K562 (cell line): ENCODE data around the gene GPR68. TPM values are rescaled to one million over a fixed set of nuclear protein-coding genes. Genes with fewer than 3 reads are reported as not detected.
A peak's percentile ranks its signal among the peaks of the same experiment; 100 is the strongest.

ENCODE experiments used
- HNRNPL ChIP-seq: fragments of 200-400 bp; formaldehyde crosslinking; IDR thresholded peaks from 2 replicates; pipeline ENCODE4 v1.6.1; 2017; ENCODE audit warnings: low read depth, mild to moderate bottlenecking, low read length
- SNRNP70 ChIP-seq: fragments of 200-400 bp; formaldehyde crosslinking; optimal IDR thresholded peaks from 2 replicates; pipeline ENCODE3; 2017; ENCODE audit warnings: low read depth, low read length
- SPI1 ChIP-seq: IDR thresholded peaks from 2 replicates; pipeline ENCODE4 v1.6.1; 2011; ENCODE audit warnings: low read depth, low read length, control low read depth, borderline replicate concordance
- ZNF174 ChIP-seq: fragments of 250-450 bp; sonication (Bioruptor Pico); IDR thresholded peaks from 2 replicates; pipeline ENCODE4 v1.4.0; 2020; ENCODE audit warnings: mild to moderate bottlenecking
- ZNF561 ChIP-seq: fragments of 450-650 bp; formaldehyde crosslinking; conservative IDR thresholded peaks from 2 replicates; pipeline ENCODE4 v1.4.0; 2020; ENCODE audit warnings: mild to moderate bottlenecking, moderate library complexity
- polyA plus RNA-seq, 8 experiments: library from polyadenylated mRNA; depleted of rRNA in 4 of 8; stranded (reverse) in 5 of 8; unstranded in 3 of 8; fragments of >200 nt; fragmentation: Nextera tagmentation in 2 of 8; fragmentation: Illumina TruSeq in 1 of 8; extraction: Ambion mirVana in 2 of 8; extraction: Trizol in 1 of 8; gene quantifications; 2 replicates each; pipeline versions ENCODE4 v1.2.1 to v1.2.3, GENCODE V29; 2011 to 2014; ENCODE audit warnings: inconsistent platforms in 1 of 8, missing spikeins in 1 of 8
- total RNA-seq, 7 experiments: library from RNA; depleted of rRNA in 6 of 7; stranded (reverse); fragments of >200 nt in 6 of 7; fragmentation: Illumina TruSeq in 2 of 7; extraction: Trizol in 2 of 7; gene quantifications; 2 replicates each; pipeline versions ENCODE4 v1.2.1 to v1.2.3, GENCODE V29; 2011 to 2021; ENCODE audit warnings: low replicate concordance in 1 of 7
- TF ChIP-seq, protein P1 (sequence below): fragments of 450-650 bp; IDR thresholded peaks from 2 replicates; pipeline ENCODE4 v1.6.1; 2016; ENCODE audit warnings: mild to moderate bottlenecking, moderate library complexity
- TF ChIP-seq, protein P2 (sequence below): sonication (generic); formaldehyde crosslinking; IDR thresholded peaks from 2 replicates; pipeline ENCODE4 v1.8.1; 2023; ENCODE audit warnings: mild to moderate bottlenecking, missing genetic modification reagents, moderate library complexity
- TF ChIP-seq, protein P3 (sequence below): sonication (generic); formaldehyde crosslinking; IDR thresholded peaks from 2 replicates; pipeline ENCODE4 v1.8.1; 2023; ENCODE audit warnings: mild to moderate bottlenecking, missing genetic modification reagents
- TF ChIP-seq, protein P4 (sequence below): fragments of 250-450 bp; sonication (Bioruptor Pico); IDR thresholded peaks from 2 replicates; pipeline ENCODE4 v1.8.0; 2021; ENCODE audit warnings: borderline replicate concordance, mild to moderate bottlenecking, moderate library complexity; ENCODE audit not compliant: poor library complexity, severe bottlenecking
- TF ChIP-seq, protein P5 (sequence below): fragments of 250-450 bp; sonication (Bioruptor Pico); IDR thresholded peaks from 2 replicates; pipeline ENCODE4 v1.6.1; 2021; ENCODE audit warnings: mild to moderate bottlenecking

The GPR68 gene
- total and polyA plus RNA-seq, 9 of the 15 experiments (the other 6 are each of a cell fraction or from before 2014, with no cell fraction given) = 0.41 to 9.4 (median 3.7) TPM

DNA sequence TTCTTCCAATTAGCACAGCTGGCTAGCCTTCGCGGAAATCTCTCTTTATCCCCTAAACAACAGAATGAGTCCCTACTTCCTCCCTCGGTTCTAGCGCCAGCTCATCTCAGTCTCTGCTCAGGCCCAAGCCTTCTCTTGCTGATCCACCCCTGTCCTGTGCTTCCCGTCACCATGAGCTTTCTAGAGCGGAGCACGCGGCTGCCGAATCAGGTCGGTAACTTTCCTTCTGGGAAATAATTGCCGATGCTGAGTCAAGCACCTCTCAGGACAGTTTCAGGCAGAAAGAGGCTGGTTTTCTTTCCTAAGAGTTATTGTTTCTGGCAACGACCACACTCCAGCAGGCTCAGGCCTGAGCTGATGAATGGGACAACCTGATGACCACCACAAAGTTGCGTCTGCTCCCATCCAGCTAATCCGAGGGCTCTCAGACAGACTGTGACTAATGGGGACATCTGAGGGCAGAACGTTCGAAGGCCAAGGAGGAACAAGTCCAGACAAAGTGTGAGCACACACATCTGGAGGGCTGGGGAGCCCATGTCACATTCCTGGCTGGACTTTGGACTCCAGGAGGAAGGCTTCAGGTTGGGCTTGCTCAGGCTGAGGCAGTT lies 13.6 kb upstream of the GPR68 start (continued):
- TF ChIP-seq, protein P1, sequence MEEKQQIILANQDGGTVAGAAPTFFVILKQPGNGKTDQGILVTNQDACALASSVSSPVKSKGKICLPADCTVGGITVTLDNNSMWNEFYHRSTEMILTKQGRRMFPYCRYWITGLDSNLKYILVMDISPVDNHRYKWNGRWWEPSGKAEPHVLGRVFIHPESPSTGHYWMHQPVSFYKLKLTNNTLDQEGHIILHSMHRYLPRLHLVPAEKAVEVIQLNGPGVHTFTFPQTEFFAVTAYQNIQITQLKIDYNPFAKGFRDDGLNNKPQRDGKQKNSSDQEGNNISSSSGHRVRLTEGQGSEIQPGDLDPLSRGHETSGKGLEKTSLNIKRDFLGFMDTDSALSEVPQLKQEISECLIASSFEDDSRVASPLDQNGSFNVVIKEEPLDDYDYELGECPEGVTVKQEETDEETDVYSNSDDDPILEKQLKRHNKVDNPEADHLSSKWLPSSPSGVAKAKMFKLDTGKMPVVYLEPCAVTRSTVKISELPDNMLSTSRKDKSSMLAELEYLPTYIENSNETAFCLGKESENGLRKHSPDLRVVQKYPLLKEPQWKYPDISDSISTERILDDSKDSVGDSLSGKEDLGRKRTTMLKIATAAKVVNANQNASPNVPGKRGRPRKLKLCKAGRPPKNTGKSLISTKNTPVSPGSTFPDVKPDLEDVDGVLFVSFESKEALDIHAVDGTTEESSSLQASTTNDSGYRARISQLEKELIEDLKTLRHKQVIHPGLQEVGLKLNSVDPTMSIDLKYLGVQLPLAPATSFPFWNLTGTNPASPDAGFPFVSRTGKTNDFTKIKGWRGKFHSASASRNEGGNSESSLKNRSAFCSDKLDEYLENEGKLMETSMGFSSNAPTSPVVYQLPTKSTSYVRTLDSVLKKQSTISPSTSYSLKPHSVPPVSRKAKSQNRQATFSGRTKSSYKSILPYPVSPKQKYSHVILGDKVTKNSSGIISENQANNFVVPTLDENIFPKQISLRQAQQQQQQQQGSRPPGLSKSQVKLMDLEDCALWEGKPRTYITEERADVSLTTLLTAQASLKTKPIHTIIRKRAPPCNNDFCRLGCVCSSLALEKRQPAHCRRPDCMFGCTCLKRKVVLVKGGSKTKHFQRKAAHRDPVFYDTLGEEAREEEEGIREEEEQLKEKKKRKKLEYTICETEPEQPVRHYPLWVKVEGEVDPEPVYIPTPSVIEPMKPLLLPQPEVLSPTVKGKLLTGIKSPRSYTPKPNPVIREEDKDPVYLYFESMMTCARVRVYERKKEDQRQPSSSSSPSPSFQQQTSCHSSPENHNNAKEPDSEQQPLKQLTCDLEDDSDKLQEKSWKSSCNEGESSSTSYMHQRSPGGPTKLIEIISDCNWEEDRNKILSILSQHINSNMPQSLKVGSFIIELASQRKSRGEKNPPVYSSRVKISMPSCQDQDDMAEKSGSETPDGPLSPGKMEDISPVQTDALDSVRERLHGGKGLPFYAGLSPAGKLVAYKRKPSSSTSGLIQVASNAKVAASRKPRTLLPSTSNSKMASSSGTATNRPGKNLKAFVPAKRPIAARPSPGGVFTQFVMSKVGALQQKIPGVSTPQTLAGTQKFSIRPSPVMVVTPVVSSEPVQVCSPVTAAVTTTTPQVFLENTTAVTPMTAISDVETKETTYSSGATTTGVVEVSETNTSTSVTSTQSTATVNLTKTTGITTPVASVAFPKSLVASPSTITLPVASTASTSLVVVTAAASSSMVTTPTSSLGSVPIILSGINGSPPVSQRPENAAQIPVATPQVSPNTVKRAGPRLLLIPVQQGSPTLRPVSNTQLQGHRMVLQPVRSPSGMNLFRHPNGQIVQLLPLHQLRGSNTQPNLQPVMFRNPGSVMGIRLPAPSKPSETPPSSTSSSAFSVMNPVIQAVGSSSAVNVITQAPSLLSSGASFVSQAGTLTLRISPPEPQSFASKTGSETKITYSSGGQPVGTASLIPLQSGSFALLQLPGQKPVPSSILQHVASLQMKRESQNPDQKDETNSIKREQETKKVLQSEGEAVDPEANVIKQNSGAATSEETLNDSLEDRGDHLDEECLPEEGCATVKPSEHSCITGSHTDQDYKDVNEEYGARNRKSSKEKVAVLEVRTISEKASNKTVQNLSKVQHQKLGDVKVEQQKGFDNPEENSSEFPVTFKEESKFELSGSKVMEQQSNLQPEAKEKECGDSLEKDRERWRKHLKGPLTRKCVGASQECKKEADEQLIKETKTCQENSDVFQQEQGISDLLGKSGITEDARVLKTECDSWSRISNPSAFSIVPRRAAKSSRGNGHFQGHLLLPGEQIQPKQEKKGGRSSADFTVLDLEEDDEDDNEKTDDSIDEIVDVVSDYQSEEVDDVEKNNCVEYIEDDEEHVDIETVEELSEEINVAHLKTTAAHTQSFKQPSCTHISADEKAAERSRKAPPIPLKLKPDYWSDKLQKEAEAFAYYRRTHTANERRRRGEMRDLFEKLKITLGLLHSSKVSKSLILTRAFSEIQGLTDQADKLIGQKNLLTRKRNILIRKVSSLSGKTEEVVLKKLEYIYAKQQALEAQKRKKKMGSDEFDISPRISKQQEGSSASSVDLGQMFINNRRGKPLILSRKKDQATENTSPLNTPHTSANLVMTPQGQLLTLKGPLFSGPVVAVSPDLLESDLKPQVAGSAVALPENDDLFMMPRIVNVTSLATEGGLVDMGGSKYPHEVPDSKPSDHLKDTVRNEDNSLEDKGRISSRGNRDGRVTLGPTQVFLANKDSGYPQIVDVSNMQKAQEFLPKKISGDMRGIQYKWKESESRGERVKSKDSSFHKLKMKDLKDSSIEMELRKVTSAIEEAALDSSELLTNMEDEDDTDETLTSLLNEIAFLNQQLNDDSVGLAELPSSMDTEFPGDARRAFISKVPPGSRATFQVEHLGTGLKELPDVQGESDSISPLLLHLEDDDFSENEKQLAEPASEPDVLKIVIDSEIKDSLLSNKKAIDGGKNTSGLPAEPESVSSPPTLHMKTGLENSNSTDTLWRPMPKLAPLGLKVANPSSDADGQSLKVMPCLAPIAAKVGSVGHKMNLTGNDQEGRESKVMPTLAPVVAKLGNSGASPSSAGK = peak; percentile 61
- TF ChIP-seq HNRNPL = no peak
- TF ChIP-seq, protein P2, sequence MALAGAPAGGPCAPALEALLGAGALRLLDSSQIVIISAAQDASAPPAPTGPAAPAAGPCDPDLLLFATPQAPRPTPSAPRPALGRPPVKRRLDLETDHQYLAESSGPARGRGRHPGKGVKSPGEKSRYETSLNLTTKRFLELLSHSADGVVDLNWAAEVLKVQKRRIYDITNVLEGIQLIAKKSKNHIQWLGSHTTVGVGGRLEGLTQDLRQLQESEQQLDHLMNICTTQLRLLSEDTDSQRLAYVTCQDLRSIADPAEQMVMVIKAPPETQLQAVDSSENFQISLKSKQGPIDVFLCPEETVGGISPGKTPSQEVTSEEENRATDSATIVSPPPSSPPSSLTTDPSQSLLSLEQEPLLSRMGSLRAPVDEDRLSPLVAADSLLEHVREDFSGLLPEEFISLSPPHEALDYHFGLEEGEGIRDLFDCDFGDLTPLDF (CRISPR knock-in tag) = no peak
- TF ChIP-seq ZNF561 (CRISPR knock-in tag) = no peak
- TF ChIP-seq, protein P3, sequence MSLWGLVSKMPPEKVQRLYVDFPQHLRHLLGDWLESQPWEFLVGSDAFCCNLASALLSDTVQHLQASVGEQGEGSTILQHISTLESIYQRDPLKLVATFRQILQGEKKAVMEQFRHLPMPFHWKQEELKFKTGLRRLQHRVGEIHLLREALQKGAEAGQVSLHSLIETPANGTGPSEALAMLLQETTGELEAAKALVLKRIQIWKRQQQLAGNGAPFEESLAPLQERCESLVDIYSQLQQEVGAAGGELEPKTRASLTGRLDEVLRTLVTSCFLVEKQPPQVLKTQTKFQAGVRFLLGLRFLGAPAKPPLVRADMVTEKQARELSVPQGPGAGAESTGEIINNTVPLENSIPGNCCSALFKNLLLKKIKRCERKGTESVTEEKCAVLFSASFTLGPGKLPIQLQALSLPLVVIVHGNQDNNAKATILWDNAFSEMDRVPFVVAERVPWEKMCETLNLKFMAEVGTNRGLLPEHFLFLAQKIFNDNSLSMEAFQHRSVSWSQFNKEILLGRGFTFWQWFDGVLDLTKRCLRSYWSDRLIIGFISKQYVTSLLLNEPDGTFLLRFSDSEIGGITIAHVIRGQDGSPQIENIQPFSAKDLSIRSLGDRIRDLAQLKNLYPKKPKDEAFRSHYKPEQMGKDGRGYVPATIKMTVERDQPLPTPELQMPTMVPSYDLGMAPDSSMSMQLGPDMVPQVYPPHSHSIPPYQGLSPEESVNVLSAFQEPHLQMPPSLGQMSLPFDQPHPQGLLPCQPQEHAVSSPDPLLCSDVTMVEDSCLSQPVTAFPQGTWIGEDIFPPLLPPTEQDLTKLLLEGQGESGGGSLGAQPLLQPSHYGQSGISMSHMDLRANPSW (CRISPR knock-in tag) = no peak
- TF ChIP-seq SPI1 = 0 out of 2 replicates have a peak, but pooled peaks have one; percentile 33
- TF ChIP-seq, protein P4, sequence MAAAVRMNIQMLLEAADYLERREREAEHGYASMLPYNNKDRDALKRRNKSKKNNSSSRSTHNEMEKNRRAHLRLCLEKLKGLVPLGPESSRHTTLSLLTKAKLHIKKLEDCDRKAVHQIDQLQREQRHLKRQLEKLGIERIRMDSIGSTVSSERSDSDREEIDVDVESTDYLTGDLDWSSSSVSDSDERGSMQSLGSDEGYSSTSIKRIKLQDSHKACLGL (CRISPR knock-in tag) = no peak
- TF ChIP-seq, protein P5, sequence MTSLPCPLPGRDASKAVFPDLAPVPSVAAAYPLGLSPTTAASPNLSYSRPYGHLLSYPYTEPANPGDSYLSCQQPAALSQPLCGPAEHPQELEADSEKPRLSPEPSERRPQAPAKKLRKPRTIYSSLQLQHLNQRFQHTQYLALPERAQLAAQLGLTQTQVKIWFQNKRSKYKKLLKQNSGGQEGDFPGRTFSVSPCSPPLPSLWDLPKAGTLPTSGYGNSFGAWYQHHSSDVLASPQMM (CRISPR knock-in tag) = no peak
- no peak for TF ChIP-seq SNRNP70
- TF ChIP-seq ZNF174 (CRISPR knock-in tag) = no peak
